GM13977 (cell line): ENCODE measurements around the gene MAPRE2.
A peak's percentile ranks its signal among the peaks of the same experiment; 100 is the strongest.

Experiments
- DNase-seq: peaks from one replicate; pipeline ENCODE4 v3.0.0; 2012; ENCODE audit warnings: low spot score
- CTCF ChIP-seq: IDR thresholded peaks from 2 replicates; pipeline ENCODE4 v1.5.1; 2012; ENCODE audit warnings: mild to moderate bottlenecking, control low read depth; ENCODE audit not compliant: insufficient read depth; ENCODE audit errors: extremely low read depth, missing control alignments
- in situ Hi-C: fragments of 300-500 bp; cut with MboI; formaldehyde crosslinking; loops from one replicate; pipeline ENCODE4 v1.12.0; 2022; ENCODE audit warnings: low sequenced_read_pairs, low pct_unique_long_range_greater_than_20kb, mixed read lengths, inconsistent platforms; ENCODE audit not compliant: unreplicated experiment

Gene MAPRE2

GRCh38 chr18:35047697-35048292 is 6.6 kb downstream of the MAPRE2 start:
- no peak for DNase-seq
- in situ Hi-C loops, result no loop called here

GRCh38 chr18:35049111-35050027 is 8.2 kb downstream of the MAPRE2 start:
- no peak for DNase-seq
- no peak for TF ChIP-seq CTCF
- in situ Hi-C loops, result no loop called here

More at GRCh38 chr18:35047697-35048292, 6.6 kb downstream of the MAPRE2 start:
- TF ChIP-seq CTCF, result no peak

- in situ Hi-C loops, result no loop called here
- TF ChIP-seq CTCF, result no peak
- peak; percentile 27 for DNase-seq
These were observed 8.9 kb downstream of the MAPRE2 start for GRCh38 chr18:35050028-35050546.

- in situ Hi-C loops, result no loop called here
- TF ChIP-seq CTCF, result no peak
- DNase-seq, result no peak
These were observed 9.5 kb downstream of the MAPRE2 start for GRCh38 chr18:35050705-35051195.

- in situ Hi-C loops, result no loop called here
- DNase-seq, result no peak
- no peak for TF ChIP-seq CTCF
These were observed 10.6 kb downstream of the MAPRE2 start for GRCh38 chr18:35051641-35052377.

GRCh38 chr18:35054401-35054800 is 13.2 kb downstream of the MAPRE2 start:
- no peak for TF ChIP-seq CTCF
- in situ Hi-C loops, result no loop called here

More at GRCh38 chr18:35054401-35054800, 13.2 kb downstream of the MAPRE2 start:
- no peak for DNase-seq
